Measurements from ENCODE around the gene TP53RK.
"Not testable (repeated sequence)": the region's sequence is repeated elsewhere in the genome, so short reads cannot be mapped to it uniquely, and the experiment has no call there.

Gene TP53RK

GRCh38 chr20:46683939-46684750 is 5.1 kb downstream of the TP53RK start:
- DNase-seq (ENCODE audit: extremely low read depth in 1 of 2, low read depth in 1 of 2) = no peak

- no peak for DNase-seq (ENCODE audit: extremely low read depth in 1 of 2, low read depth in 1 of 2)
These were observed 5.6 kb downstream of the TP53RK start for GRCh38 chr20:46683668-46683938.

GRCh38 chr20:46683011-46683667 is 6.1 kb downstream of the TP53RK start:
- DNase-seq (ENCODE audit: extremely low read depth in 1 of 2, low read depth in 1 of 2) = no peak

GRCh38 chr20:46682063-46682821 is 7.0 kb downstream of the TP53RK start:
- no peak for DNase-seq (ENCODE audit: extremely low read depth in 1 of 2, low read depth in 1 of 2)

- peak; percentile 29 to 36 for DNase-seq (ENCODE audit: extremely low read depth in 1 of 2, low read depth in 1 of 2)
These were observed 8.0 kb downstream of the TP53RK start for GRCh38 chr20:46681032-46681854.

GRCh38 chr20:46680684-46681031 is 8.6 kb downstream of the TP53RK start:
- DNase-seq (ENCODE audit: extremely low read depth in 1 of 2, low read depth in 1 of 2) = no peak

- no peak for DNase-seq (ENCODE audit: extremely low read depth in 1 of 2, low read depth in 1 of 2)
These were observed 10.7 kb downstream of the TP53RK start for GRCh38 chr20:46678516-46678915.

GRCh38 chr20:46677608-46678007 is 11.6 kb downstream of the TP53RK start:
- DNase-seq (ENCODE audit: extremely low read depth in 1 of 2, low read depth in 1 of 2) = no peak

GRCh38 chr20:46676649-46677316 is 12.5 kb downstream of the TP53RK start:
- not testable (repeated sequence) for DNase-seq (ENCODE audit: extremely low read depth in 1 of 2, low read depth in 1 of 2)

GRCh38 chr20:46674253-46675083 is 14.8 kb downstream of the TP53RK start:
- DNase-seq (ENCODE audit: extremely low read depth in 1 of 2, low read depth in 1 of 2) = no peak

- no peak for DNase-seq (ENCODE audit: extremely low read depth in 1 of 2, low read depth in 1 of 2)
These were observed 15.6 kb downstream of the TP53RK start for GRCh38 chr20:46673394-46674252.

- no peak for DNase-seq (ENCODE audit: extremely low read depth in 1 of 2, low read depth in 1 of 2)
These were observed 16.6 kb downstream of the TP53RK start for GRCh38 chr20:46672543-46673148.

- no peak for DNase-seq (ENCODE audit: extremely low read depth in 1 of 2, low read depth in 1 of 2)
These were observed 17.2 kb downstream of the TP53RK start for GRCh38 chr20:46671866-46672542.

- no peak for DNase-seq (ENCODE audit: extremely low read depth in 1 of 2, low read depth in 1 of 2)
These were observed 18.4 kb downstream of the TP53RK start for GRCh38 chr20:46670585-46671584.

- no peak for DNase-seq (ENCODE audit: extremely low read depth in 1 of 2, low read depth in 1 of 2)
These were observed 19.0 kb downstream of the TP53RK start for GRCh38 chr20:46670228-46670584.

- no peak for DNase-seq (ENCODE audit: extremely low read depth in 1 of 2, low read depth in 1 of 2)
These were observed 22.3 kb downstream of the TP53RK start for GRCh38 chr20:46666818-46667515.
